IPS DF 4.7 (cell line): ENCODE results near the gene VPS16.

ENCODE experiments used
- DNase-seq: peaks from one replicate; pipeline ENCODE4 v3.0.0-alpha.2; 2013; ENCODE audit warnings: low spot score; ENCODE audit errors: extremely low read depth

The VPS16 gene

DNA sequence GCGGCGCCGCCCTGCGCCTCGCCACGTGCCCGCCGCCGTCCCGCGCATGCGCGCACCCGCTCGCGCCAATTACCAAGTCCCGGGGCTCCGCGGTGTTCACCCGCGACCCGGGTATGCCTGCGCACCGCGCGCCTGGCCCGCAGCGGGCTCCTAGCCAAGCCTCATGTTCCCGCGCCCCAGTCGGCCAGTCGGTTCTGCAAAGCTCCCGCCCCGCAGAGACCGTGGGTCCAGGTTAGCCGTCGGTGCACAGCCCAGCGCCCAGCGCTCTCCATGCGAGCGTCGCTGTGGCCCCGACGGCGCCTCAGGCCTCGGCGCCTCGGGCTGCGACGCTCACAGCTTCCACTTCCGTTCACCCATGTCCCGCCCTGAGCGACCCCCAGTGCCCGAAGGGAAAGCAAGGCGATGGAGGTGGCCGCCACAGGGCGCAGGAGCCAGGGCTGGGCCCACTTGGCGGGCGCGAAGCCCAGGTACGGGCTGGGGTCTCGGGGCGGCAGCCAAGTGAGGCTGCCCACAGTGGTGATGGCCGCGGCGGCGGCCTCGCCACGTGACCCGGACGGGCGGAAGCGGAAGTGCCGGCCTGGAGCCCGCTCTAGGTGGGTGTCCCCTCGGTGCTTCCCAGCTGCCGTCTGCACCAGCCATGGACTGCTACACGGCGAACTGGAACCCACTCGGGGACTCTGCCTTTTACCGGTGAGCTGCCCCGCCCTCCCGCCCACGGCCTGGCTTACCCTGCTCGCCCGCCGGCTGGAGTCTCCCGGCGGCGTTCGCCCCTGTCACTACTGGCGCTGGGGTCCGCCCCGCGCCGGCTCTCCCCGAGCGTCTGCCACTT lies at the start of gene VPS16, which contains the start of gene PCED1A:
TSS of gene VPS16 (plus strand) at position 608 of the 829 bp plus-strand sequence. CDS start at position 638, 30 bp downstream.
TSS of gene PCED1A (minus strand) at position 518 of the 829 bp plus-strand sequence. CDS start 743 bp downstream, outside the sequence.
- DNase-seq: no peak

DNA sequence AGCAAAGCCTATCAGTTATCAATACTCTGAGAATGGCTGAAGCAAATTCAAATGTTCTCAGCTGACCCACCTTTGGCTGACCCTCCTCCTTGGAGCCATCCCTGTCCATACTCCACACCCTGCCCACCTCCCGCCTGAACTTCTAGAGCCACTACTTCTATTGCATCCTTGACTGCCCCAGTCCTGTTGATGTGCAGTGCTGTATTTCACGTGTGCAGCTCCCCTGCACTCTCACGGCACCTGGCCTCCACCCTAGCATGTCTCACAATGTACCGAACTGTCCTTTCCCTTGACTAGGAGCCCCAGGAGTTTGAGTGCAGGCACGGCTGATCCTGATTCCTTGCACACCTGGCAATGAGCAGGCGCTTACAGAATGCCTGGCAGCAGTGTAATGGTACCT lies 47.1 kb upstream of the VPS16 start:
- DNase-seq: no peak

GRCh38 chr20:2794202-2794748 lies 46.3 kb upstream of the VPS16 start:
- no peak for DNase-seq

- no peak for DNase-seq
These were observed 45.6 kb upstream of the VPS16 start for GRCh38 chr20:2794866-2795447.

DNA sequence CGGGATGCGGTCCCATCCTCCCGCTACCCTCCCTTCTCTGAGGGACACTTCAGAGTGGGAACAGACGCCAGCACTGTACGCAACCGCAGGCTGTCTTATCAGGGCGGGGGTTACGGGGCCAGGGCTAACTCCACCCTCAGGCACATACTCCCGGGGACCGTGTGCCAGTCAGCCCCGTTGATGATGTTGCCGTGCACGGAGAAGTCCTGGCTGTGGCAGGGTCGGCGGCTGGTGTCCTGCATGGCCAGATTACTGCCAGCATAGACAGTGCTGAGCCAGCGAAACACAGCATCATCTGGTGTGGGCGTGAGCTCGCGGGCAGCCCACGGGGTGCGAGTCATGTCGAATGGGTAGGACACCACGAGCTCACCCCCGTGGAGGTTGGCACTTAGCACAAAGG lies 45.1 kb upstream of the VPS16 start:
- no peak for DNase-seq

DNA sequence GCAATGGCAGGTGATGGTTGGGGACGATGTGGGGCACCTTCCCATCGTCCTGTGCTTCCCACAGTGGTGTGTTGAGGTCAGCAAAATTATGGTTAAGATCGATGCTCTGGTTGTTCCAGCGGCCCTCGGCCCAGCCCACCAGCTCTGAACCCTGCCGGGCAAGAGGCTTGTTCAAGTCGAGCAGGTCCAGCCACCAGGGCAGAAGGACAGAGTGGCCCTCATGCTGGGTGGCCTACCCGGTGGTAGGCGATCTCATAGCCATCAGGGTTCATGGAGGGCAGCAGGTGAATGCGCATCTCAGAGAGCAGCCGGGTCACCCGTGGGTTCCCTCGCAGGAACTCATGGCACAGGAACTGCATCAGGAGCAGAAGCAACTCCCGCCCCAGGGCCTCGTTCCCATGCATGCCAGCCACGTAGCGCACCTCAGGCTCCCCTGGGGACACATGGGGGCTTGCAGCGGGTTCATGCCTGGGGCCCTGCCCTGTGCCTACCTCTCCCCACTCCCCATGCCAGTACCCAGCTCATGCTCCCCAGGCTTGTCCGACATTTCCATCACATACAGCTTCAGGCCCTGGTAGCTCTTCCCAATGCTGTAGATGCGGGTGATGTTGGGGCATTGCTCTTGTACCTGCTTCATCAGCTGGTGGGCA lies 44.4 kb upstream of the VPS16 start:
- no peak for DNase-seq

DNA sequence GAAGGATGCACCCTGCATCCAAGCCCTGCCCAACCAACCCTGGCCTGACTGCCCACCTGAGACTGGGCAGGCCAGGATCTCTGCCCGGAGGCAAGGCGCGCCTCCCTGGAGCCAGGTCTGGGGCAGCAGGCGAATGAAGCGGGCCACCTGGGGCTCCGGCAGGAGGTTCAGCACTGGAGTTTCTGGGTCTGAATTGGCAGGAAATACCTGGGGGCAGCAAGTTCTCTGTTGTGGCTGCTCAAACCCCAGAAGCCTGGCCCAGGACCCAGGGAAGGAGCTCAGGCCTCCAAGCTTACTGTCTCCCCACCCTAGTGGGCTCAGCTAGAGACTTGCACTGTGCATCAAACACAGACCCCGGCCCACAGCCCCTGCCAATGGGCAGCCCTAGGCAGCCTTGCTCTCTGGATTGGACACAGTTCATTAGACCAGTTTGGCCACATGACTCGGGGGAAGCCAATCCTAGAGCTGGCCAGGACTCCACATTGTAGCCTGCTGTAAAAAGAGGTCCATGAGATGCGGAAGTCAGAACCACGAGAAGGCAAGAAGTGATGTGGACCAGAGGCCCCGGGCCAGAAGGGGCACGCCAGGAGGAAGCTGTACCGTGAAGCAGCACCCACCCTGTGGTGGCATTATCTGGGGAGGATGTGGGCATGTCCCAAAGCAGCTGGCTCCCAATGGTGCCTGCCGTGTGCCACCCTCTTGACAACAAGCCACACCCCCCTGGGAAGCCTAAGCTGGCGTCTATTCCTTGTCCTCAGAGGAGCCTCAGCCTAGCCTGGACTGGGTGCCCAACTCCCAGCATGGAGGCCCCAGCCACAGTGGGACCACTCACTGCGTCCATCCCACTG lies 43.2 kb upstream of the VPS16 start:
- no peak for DNase-seq

- DNase-seq: no peak
These were observed 42.3 kb upstream of the VPS16 start for GRCh38 chr20:2798095-2798805.

GRCh38 chr20:2798814-2799213 lies 41.7 kb upstream of the VPS16 start:
- DNase-seq: no peak

DNA sequence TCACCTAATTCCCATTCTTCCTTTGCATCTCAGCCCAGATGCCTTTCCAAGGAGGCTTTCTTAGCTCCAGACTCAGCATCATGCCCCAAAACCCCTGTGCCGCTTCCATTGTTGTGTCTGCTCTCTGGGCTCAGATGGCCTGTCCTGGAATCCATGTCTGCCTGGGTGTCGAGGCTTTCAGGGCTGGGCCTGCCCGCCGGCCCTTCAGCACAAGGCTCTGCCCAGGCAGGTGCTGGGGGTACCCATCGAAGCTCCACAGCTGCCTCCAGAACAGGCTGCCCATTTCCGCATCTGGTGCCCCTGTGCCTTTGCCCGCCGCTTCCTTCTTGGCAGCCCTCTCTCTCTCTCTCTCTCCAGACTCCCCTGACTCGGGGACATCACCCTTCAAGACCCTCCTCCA lies 41.3 kb upstream of the VPS16 start:
- DNase-seq: no peak

DNA sequence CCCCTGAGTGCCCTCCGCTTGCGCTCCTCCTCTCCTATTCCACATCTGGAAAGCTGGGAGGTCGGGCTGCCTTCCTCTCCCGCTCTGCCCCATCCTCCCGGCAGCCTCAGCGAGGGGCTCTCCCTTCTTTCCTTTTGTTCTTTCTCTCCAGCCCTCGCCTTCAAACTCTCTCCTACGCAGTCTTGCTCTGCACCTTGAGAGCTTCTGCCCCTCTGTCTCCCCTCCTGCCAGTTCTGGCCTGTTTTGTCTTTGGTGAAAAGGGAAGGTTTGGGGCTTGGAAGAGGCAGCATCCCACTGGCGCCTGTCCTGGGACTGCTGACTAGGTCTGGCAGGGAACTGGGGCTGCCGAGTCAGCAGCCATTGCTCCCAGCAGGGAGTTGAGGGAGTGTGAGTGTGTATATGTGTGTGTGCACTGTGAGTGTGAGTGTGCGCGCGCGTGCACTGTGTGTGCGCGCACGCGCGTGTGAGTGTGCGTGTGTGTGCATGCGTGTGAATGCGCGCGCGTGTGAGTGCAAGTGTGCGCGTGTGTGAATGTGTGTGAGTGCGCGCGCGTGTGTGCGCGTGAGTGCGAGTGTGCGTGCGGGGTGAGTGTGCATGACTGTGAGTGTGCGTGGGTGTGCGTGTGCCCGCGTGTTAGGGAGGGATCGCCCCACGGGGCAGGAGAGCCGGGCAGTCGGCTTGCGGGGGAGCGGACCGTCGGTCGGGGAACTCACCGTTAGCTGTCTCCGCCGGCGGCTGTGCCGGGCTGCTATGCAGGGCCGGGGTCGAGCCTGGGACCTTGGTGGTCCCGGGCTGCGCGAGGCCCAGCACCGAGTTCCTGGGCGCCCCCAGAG lies 40.6 kb upstream of the VPS16 start:
- no peak for DNase-seq

DNA sequence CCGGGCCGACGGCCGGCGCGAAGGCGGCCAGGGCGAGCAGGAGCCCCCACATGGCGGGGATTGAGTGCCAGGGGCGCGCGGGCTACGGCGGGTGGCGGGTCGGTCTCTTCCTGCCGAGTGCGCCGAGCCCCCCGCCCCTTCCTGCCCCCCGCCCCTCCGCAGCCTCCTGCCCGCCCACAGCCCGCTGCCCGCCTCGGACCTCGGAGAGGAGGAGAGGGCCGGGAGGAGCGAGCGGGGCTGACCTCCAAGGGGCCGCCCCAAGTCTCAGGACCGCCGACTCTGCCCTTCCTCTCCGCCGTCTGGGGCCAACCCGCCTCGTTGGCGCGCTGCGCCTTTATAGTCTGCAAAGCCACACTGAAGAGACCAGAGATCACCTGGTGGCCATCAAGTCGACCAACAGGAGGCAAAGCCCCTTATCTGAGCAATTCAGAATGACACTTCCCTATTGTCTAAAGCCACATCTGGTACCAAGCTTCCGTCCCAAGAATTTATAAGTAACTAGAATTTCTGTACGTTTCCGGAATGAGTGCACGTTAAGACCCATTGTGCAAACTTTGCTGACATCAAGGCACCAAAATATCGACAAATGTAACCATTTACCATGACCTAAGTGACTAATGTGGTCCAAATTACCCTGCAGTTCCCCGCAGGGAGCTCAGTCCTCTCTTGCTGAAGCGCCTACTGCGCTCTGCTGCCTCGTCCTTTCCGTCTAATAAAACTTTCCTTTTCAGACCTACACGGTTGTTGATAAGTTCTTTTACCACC lies 39.8 kb upstream of the VPS16 start, which contains the start of gene CPXM1:
TSS of gene CPXM1 (minus strand) at position 107 of the 765 bp plus-strand sequence. CDS start at position 52, 55 bp downstream.
- DNase-seq: no peak

GRCh38 chr20:2801286-2801728 lies 39.2 kb upstream of the VPS16 start:
- DNase-seq: no peak

- DNase-seq: no peak
These were observed 36.3 kb upstream of the VPS16 start for GRCh38 chr20:2804041-2804828.

GRCh38 chr20:2804852-2805688 lies 35.5 kb upstream of the VPS16 start:
- DNase-seq: no peak

- no peak for DNase-seq
These were observed 34.7 kb upstream of the VPS16 start for GRCh38 chr20:2805689-2806350.
